GM23248 (cell line): ENCODE results near the gene TFEB.

Experiments
- EZH2 ChIP-seq: fragments of 200-600 bp; sonication (generic); IDR thresholded peaks from 2 replicates; pipeline ENCODE4 v1.6.1; 2018; ENCODE audit warnings: antibody characterized with exemption, mild to moderate bottlenecking; ENCODE audit not compliant: insufficient read depth, poor library complexity, severe bottlenecking
- EZH2phosphoT487 ChIP-seq: fragments of 200-600 bp; sonication (generic); IDR thresholded peaks from 2 replicates; pipeline ENCODE4 v1.6.1; 2018; ENCODE audit warnings: antibody characterized with exemption, moderate library complexity, mild to moderate bottlenecking, low read depth; ENCODE audit not compliant: insufficient read depth

GRCh38 chr6:41729624-41730023 lies 5.8 kb downstream of the TFEB start:
- TF ChIP-seq EZH2: no peak
- no peak for TF ChIP-seq EZH2phosphoT487
